ENCODE data around the gene FAM221A. TPM values are rescaled to one million over a fixed set of nuclear protein-coding genes. Genes with fewer than 3 reads are reported as not detected.

Gene FAM221A
- total and polyA plus RNA-seq, 4 donors, result 2.8 to 12.0 (median 5.4) TPM

- WGBS, result 90% methylated on average over 8 of the region's 8 CpGs
- no peaks in the 10 kb centered on the region for H3K4me1 ChIP-seq (ENCODE audit: control insufficient read depth in 4 of 4, insufficient read depth in 4 of 4, low read length in 3 of 4)
Observed at GRCh38 chr7:23662124-23662983, 17.6 kb upstream of the FAM221A start.

More at GRCh38 chr7:23662124-23662983, 17.6 kb upstream of the FAM221A start:
- H3K27me3 ChIP-seq (ENCODE audit: control insufficient read depth in 4 of 4, insufficient read depth in 4 of 4, low read length in 3 of 4), result no peaks in the 10 kb centered on the region
- DNase-seq (ENCODE audit: low spot score), result no peak
- H3K9me3 ChIP-seq (ENCODE audit: control insufficient read depth in 4 of 4, low read length in 3 of 4), result no peaks in the 10 kb centered on the region
- no peak overlapping the region for H3K9ac ChIP-seq (ENCODE audit: low read depth in 1 of 2, low read length in 2 of 2)
- H3K4me3 ChIP-seq (ENCODE audit: low read depth in 1 of 3, low read length in 3 of 3), result no peak overlapping the region
- H3K27ac ChIP-seq (ENCODE audit: low read depth in 1 of 2, low read length in 2 of 2), result no peak overlapping the region
- H3K36me3 ChIP-seq (ENCODE audit: control insufficient read depth in 4 of 4, insufficient read depth in 3 of 4, low read depth in 1 of 4, low read length in 3 of 4), result no peaks in the 10 kb centered on the region
- TF ChIP-seq FOXA2 (IDR thresholded peaks at IDR 0.05) (no peak), HNF4G (IDR thresholded peaks at IDR 0.05) (no peak), RXRA (IDR thresholded peaks at IDR 0.05) (no peak), NR2F2 (IDR thresholded peaks at IDR 0.05) (no peak), SP1 (IDR thresholded peaks at IDR 0.05) (no peak), CTCF (IDR thresholded peaks at IDR 0.05; ENCODE audit: low read depth, low read length, missing input control) (no peak), GABPA (IDR thresholded peaks at IDR 0.05 in 1 of 2, conservative IDR thresholded peaks at IDR 0.05 in 1 of 2) (no peak), EGR1 (IDR thresholded peaks at IDR 0.05; ENCODE audit: low read depth in 2 of 2) (no peak), RAD21 (IDR thresholded peaks at IDR 0.05) (no peak), ATF3 (IDR thresholded peaks at IDR 0.05) (no peak), ZBTB33 (IDR thresholded peaks at IDR 0.05) (no peak)
- TF ChIP-seq, protein P1, sequence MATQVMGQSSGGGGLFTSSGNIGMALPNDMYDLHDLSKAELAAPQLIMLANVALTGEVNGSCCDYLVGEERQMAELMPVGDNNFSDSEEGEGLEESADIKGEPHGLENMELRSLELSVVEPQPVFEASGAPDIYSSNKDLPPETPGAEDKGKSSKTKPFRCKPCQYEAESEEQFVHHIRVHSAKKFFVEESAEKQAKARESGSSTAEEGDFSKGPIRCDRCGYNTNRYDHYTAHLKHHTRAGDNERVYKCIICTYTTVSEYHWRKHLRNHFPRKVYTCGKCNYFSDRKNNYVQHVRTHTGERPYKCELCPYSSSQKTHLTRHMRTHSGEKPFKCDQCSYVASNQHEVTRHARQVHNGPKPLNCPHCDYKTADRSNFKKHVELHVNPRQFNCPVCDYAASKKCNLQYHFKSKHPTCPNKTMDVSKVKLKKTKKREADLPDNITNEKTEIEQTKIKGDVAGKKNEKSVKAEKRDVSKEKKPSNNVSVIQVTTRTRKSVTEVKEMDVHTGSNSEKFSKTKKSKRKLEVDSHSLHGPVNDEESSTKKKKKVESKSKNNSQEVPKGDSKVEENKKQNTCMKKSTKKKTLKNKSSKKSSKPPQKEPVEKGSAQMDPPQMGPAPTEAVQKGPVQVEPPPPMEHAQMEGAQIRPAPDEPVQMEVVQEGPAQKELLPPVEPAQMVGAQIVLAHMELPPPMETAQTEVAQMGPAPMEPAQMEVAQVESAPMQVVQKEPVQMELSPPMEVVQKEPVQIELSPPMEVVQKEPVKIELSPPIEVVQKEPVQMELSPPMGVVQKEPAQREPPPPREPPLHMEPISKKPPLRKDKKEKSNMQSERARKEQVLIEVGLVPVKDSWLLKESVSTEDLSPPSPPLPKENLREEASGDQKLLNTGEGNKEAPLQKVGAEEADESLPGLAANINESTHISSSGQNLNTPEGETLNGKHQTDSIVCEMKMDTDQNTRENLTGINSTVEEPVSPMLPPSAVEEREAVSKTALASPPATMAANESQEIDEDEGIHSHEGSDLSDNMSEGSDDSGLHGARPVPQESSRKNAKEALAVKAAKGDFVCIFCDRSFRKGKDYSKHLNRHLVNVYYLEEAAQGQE (IDR thresholded peaks at IDR 0.05), result no peak
